H9 (cell line): ENCODE results near the gene RBM38. TPM values are rescaled to one million over a fixed set of nuclear protein-coding genes. Genes with fewer than 3 reads are reported as not detected.

Experiments used
- DNase-seq: peaks from one replicate; pipeline ENCODE4 v3.0.0-alpha.2; 2017
- H2AFZ ChIP-seq: one replicate; pipeline ENCODE4 v1.6.1; 2013; ENCODE audit warnings: mild to moderate bottlenecking, low read length, control low read depth, moderate library complexity
- H2AK5ac ChIP-seq: 2 replicates; pipeline ENCODE4 v1.6.1; 2013; ENCODE audit warnings: low read length, control low read depth, mixed read lengths; ENCODE audit not compliant: insufficient read length
- H2BK120ac ChIP-seq: one replicate; pipeline ENCODE4 v1.6.1; 2013; ENCODE audit warnings: low read depth, mild to moderate bottlenecking, low read length, control low read depth, inconsistent platforms; ENCODE audit not compliant: poor library complexity, severe bottlenecking
- H2BK12ac ChIP-seq: 2 replicates; pipeline ENCODE4 v1.6.1; 2013; ENCODE audit warnings: low read length, control low read depth, mixed read lengths, low read depth; ENCODE audit not compliant: insufficient read length
- H2BK15ac ChIP-seq: 2 replicates; pipeline ENCODE4 v1.6.1; 2013; ENCODE audit warnings: low read depth, low read length, control low read depth
- H2BK20ac ChIP-seq: one replicate; pipeline ENCODE4 v1.6.1; 2013; ENCODE audit warnings: low read depth, mild to moderate bottlenecking, low read length, control low read depth, inconsistent platforms; ENCODE audit not compliant: poor library complexity, severe bottlenecking
- H2BK5ac ChIP-seq: 2 replicates; pipeline ENCODE4 v1.6.1; 2013; ENCODE audit warnings: low read length, control low read depth, mixed read lengths; ENCODE audit not compliant: insufficient read length
- H3K14ac ChIP-seq: 2 replicates; pipeline ENCODE4 v1.6.1; 2013; ENCODE audit warnings: low read length, control low read depth; ENCODE audit not compliant: insufficient read depth
- H3K18ac ChIP-seq: 2 replicates; pipeline ENCODE4 v1.6.1; 2013; ENCODE audit warnings: low read depth, mild to moderate bottlenecking, mixed read lengths, low read length, control low read depth; ENCODE audit not compliant: insufficient read length
- H3K23ac ChIP-seq: 2 replicates; pipeline ENCODE4 v1.6.1; 2013; ENCODE audit warnings: low read length, control low read depth, mixed read lengths, low read depth; ENCODE audit not compliant: insufficient read length
- H3K23me2 ChIP-seq: 2 replicates; pipeline ENCODE4 v1.6.1; 2013; ENCODE audit warnings: low read depth, mild to moderate bottlenecking, mixed read lengths, low read length, control low read depth; ENCODE audit not compliant: insufficient read length, poor library complexity, severe bottlenecking
- H3K27ac ChIP-seq: 2 replicates; pipeline ENCODE4 v1.5.1; 2013; ENCODE audit warnings: low read length, control low read depth, mixed read lengths, low read depth; ENCODE audit not compliant: insufficient read length
- H3K27me3 ChIP-seq: 2 replicates; pipeline ENCODE4 v1.6.1; 2013; ENCODE audit warnings: low read length, control low read depth, inconsistent platforms; ENCODE audit not compliant: insufficient read depth
- H3K4ac ChIP-seq: 2 replicates; pipeline ENCODE4 v1.6.1; 2013; ENCODE audit warnings: low read depth, mild to moderate bottlenecking, control low read depth, inconsistent platforms, low read length, moderate library complexity
- H3K4me1 ChIP-seq: 2 replicates; pipeline ENCODE4 v1.6.1; 2013; ENCODE audit warnings: low read length, control low read depth, inconsistent platforms; ENCODE audit not compliant: insufficient read depth
- H3K4me2 ChIP-seq: 2 replicates; pipeline ENCODE4 v1.6.1; 2013; ENCODE audit warnings: low read length, control low read depth, mixed read lengths; ENCODE audit not compliant: insufficient read length, insufficient read depth
- H3K56ac ChIP-seq: 2 replicates; pipeline ENCODE4 v1.6.1; 2013; ENCODE audit warnings: low read depth, mild to moderate bottlenecking, mixed read lengths, low read length, control low read depth; ENCODE audit not compliant: insufficient read length
- H3K79me1 ChIP-seq: 2 replicates; pipeline ENCODE4 v1.6.1; 2013; ENCODE audit warnings: low read depth, mild to moderate bottlenecking, moderate library complexity, low read length, control low read depth, inconsistent platforms; ENCODE audit not compliant: insufficient read depth, poor library complexity, severe bottlenecking
- H3K79me2 ChIP-seq: 2 replicates; pipeline ENCODE4 v1.6.1; 2013; ENCODE audit warnings: low read length, control low read depth, inconsistent platforms; ENCODE audit not compliant: insufficient read depth
- H3K9ac ChIP-seq: 2 replicates; pipeline ENCODE4 v1.6.1; 2013; ENCODE audit warnings: low read length, control low read depth, mixed read lengths; ENCODE audit not compliant: insufficient read length; ENCODE audit errors: extremely low read depth
- H3K9me3 ChIP-seq: one replicate; pipeline ENCODE4 v1.6.1; 2013; ENCODE audit warnings: low read depth, low read length, inconsistent platforms; ENCODE audit not compliant: control insufficient read depth
- H3T11ph ChIP-seq: one replicate; pipeline ENCODE4 v1.6.1; 2013; ENCODE audit warnings: mild to moderate bottlenecking, low read length, control low read depth, inconsistent platforms
- H4K20me1 ChIP-seq: one replicate; pipeline ENCODE4 v1.6.1; 2013; ENCODE audit not compliant: control insufficient read depth, insufficient read length, insufficient read depth
- H4K5ac ChIP-seq: 2 replicates; pipeline ENCODE4 v1.6.1; 2013; ENCODE audit warnings: low read depth, mild to moderate bottlenecking, mixed read lengths, low read length, control low read depth; ENCODE audit not compliant: insufficient read length
- H4K8ac ChIP-seq: replicated peaks from 2 replicates; pipeline ENCODE4 v1.6.1; 2013; ENCODE audit warnings: low read length, control low read depth, mixed read lengths, low read depth; ENCODE audit not compliant: insufficient read length
- H4K91ac ChIP-seq: 2 replicates; pipeline ENCODE4 v1.6.1; 2013; ENCODE audit warnings: low read depth, mild to moderate bottlenecking, moderate library complexity, mixed read lengths, low read length, control low read depth; ENCODE audit not compliant: insufficient read length
- H3K27ac Mint-ChIP-seq, 3 experiments: 2 replicates in 2 of 3; 3 replicates in 1 of 3; pipeline ENCODE4 v1.8.0; 2020 to 2021; ENCODE audit warnings: mixed read lengths in 3 of 3, mild to moderate bottlenecking in 1 of 3, moderate library complexity in 1 of 3
- H3K27me3 Mint-ChIP-seq: 2 replicates; pipeline ENCODE4 v1.8.0; 2021; ENCODE audit warnings: low read depth, mild to moderate bottlenecking, moderate library complexity, mixed read lengths
- H3K36me3 Mint-ChIP-seq, 3 experiments: 2 replicates in 2 of 3; 3 replicates in 1 of 3; pipeline ENCODE4 v1.8.0; 2020 to 2021; ENCODE audit warnings: low read depth in 3 of 3, mixed read lengths in 3 of 3; ENCODE audit not compliant: insufficient read depth in 1 of 3
- H3K4me1 Mint-ChIP-seq, 2 experiments: 2 replicates each; pipeline ENCODE4 v1.8.0; 2020; ENCODE audit warnings: mixed read lengths in 2 of 2
- H3K4me3 Mint-ChIP-seq, 2 experiments: 2 replicates in 1 of 2; 3 replicates in 1 of 2; pipeline ENCODE4 v1.8.0; 2020 to 2021; ENCODE audit warnings: mild to moderate bottlenecking in 2 of 2, mixed read lengths in 2 of 2, moderate library complexity in 1 of 2
- H3K9me3 Mint-ChIP-seq, 2 experiments: 2 replicates in 1 of 2; 3 replicates in 1 of 2; pipeline ENCODE4 v1.8.0; 2020; ENCODE audit warnings: mild to moderate bottlenecking in 2 of 2, mixed read lengths in 2 of 2, moderate library complexity in 1 of 2
- CTCF ChIP-seq: fragments of 200-600 bp; sonication (generic); conservative IDR thresholded peaks from 3 replicates; pipeline ENCODE4 v1.8.0; 2021; ENCODE audit warnings: antibody characterized with exemption, mild to moderate bottlenecking
- WGBS: extraction: QIAGEN DNeasy Blood & Tissue Kit; methylation state at CpG from one replicate; pipeline ENCODE4 v1.1.7; 2013; ENCODE audit warnings: missing lambda C conversion rate, low lambda C conversion rate, mixed read lengths; ENCODE audit not compliant: insufficient read length; ENCODE audit errors: extremely low coverage; 5-methylcytosine and 5-hydroxymethylcytosine counted together
- total RNA-seq: library from RNA; stranded (reverse); gene quantifications from 2 replicates; pipeline ENCODE4 v1.2.1, GENCODE V29; 2021

Gene RBM38
- total RNA-seq, 1 experiment from 2014 or later, result 66.8 TPM

GRCh38 chr20:57401565-57401918 is 10.3 kb downstream of the RBM38 start:
- H3K23me2 ChIP-seq, result no peaks in the 10 kb centered on the region
- H3K23ac ChIP-seq, result no peak overlapping the region
- DNase-seq, result no peak
- no peak overlapping the region for H3K4me2 ChIP-seq
- no peak overlapping the region for H2AFZ ChIP-seq
- H3K9ac ChIP-seq, result no peak overlapping the region
- no peak overlapping the region for H4K8ac ChIP-seq
- TF ChIP-seq CTCF, result no peak
- no peak overlapping the region for H3K56ac ChIP-seq
- H4K5ac ChIP-seq, result no peak overlapping the region
- Mint-ChIP-seq H3K27me3 (no peaks in the 10 kb centered on the region), H3K9me3 (no peaks in the 10 kb centered on the region), H3K27ac (peak overlapping the region in 1 of 3 experiments; percentile 90; a peak in 1 of 7 replicates), H3K36me3 (peaks cover 23 to 73% (median 66%) of the 10 kb centered on the region in 3 experiments), H3K4me1 (peaks cover 8 to 14% of the 10 kb centered on the region in 2 experiments), H3K4me3 (no peak overlapping the region; a peak in 1 of 5 replicates)
- no peaks in the 10 kb centered on the region for H3K27me3 ChIP-seq
- no peak overlapping the region for H2BK15ac ChIP-seq
- H3K79me2 ChIP-seq, result no peaks in the 10 kb centered on the region; the same call in 1 of the 2 replicates
- no peak overlapping the region for H2BK5ac ChIP-seq
- peaks cover 3% of the 10 kb centered on the region for H3K79me1 ChIP-seq
- no peaks in the 10 kb centered on the region for H3K4me1 ChIP-seq
- H3K27ac ChIP-seq, result no peak overlapping the region
- H3K4ac ChIP-seq, result no peak overlapping the region
- no peak overlapping the region for H3T11ph ChIP-seq
- H2BK20ac ChIP-seq, result no peak overlapping the region
- H2BK12ac ChIP-seq, result no peak overlapping the region
- WGBS, result no CpG with 5 or more reads among the region's 7 CpGs
- no peak overlapping the region for H2AK5ac ChIP-seq
- no peaks in the 10 kb centered on the region for H4K20me1 ChIP-seq
- no peak overlapping the region for H3K14ac ChIP-seq
- H2BK120ac ChIP-seq, result no peak overlapping the region
- no peak overlapping the region for H4K91ac ChIP-seq
- no peaks in the 10 kb centered on the region for H3K9me3 ChIP-seq
- no peak overlapping the region for H3K18ac ChIP-seq
